NCI-H1930 (cell line): ENCODE results near the gene EVI2A.
A peak's percentile ranks its signal among the peaks of the same experiment; 100 is the strongest.

ENCODE experiments used
- DNase-seq, 2 experiments: peaks; one replicate each; lab custom pipeline; 2025; lab: John Stamatoyannopoulos, UW

The EVI2A gene

GRCh38 chr17:31273516-31273915 lies 47.9 kb downstream of the EVI2A start:
- DNase-seq: no peak

- DNase-seq: no peak
Measured at GRCh38 chr17:31272803-31273202, 48.6 kb downstream of the EVI2A start.

GRCh38 chr17:31272236-31272635 lies 49.2 kb downstream of the EVI2A start:
- no peak for DNase-seq

GRCh38 chr17:31269578-31269983 lies 51.8 kb downstream of the EVI2A start:
- DNase-seq: peak; percentile 15 to 17

GRCh38 chr17:31269036-31269577 lies 52.3 kb downstream of the EVI2A start:
- DNase-seq: no peak
